T follicular helper cell (primary cell): Measurements from ENCODE around the gene ZNF236.
"Not testable (repeated sequence)": the region's sequence is repeated elsewhere in the genome, so short reads cannot be mapped to it uniquely, and the experiment has no call there.

Experiments
- DNase-seq: peaks from one replicate; pipeline ENCODE4 v3.0.0-alpha.2; 2020; ENCODE audit warnings: low read depth

Gene ZNF236

GRCh38 chr18:77005651-77006195 lies 183.4 kb downstream of the ZNF236 start:
- DNase-seq = no peak

GRCh38 chr18:77006305-77007175 lies 184.2 kb downstream of the ZNF236 start:
- DNase-seq = no peak

- no peak for DNase-seq
Observed at GRCh38 chr18:77007251-77007650, 184.9 kb downstream of the ZNF236 start.

- DNase-seq = no peak
Observed at GRCh38 chr18:77008006-77008405, 185.6 kb downstream of the ZNF236 start.

- DNase-seq = no peak
Observed at GRCh38 chr18:77008576-77009315, 186.4 kb downstream of the ZNF236 start.

- DNase-seq = no peak
Observed at GRCh38 chr18:77009675-77010074, 187.3 kb downstream of the ZNF236 start.

- DNase-seq = no peak
Observed at GRCh38 chr18:77012120-77012519, 189.8 kb downstream of the ZNF236 start.

- no peak for DNase-seq
Observed at GRCh38 chr18:77012806-77013541, 190.6 kb downstream of the ZNF236 start.

- no peak for DNase-seq
Observed at GRCh38 chr18:77013811-77014521, 191.6 kb downstream of the ZNF236 start.

GRCh38 chr18:77014538-77014937 lies 192.2 kb downstream of the ZNF236 start:
- no peak for DNase-seq

GRCh38 chr18:77015169-77015568 lies 192.8 kb downstream of the ZNF236 start:
- no peak for DNase-seq

GRCh38 chr18:77015771-77016710 lies 193.7 kb downstream of the ZNF236 start:
- DNase-seq = no peak

- DNase-seq = no peak
Observed at GRCh38 chr18:77016936-77017335, 194.6 kb downstream of the ZNF236 start.

- DNase-seq = no peak
Observed at GRCh38 chr18:77017355-77017754, 195.0 kb downstream of the ZNF236 start.

GRCh38 chr18:77018650-77019049 lies 196.3 kb downstream of the ZNF236 start:
- not testable (repeated sequence) for DNase-seq

GRCh38 chr18:77019641-77020040 lies 197.3 kb downstream of the ZNF236 start:
- DNase-seq = no peak
